Large intestine (tissue), 1 donor: Measurements from ENCODE around the gene TCEAL9. TPM values are rescaled to one million over a fixed set of nuclear protein-coding genes. Genes with fewer than 3 reads are reported as not detected.

ENCODE experiments used
- polyA plus RNA-seq: library from polyadenylated mRNA; unstranded; fragments of 120-200 nt; gene quantifications from one replicate; pipeline ENCODE4 v1.2.1, GENCODE V29; 2013

The TCEAL9 gene
- polyA plus RNA-seq, 1 donor = 135 TPM

Other genes starting within 250 kb of the TCEAL9 start
- gene BEX4, start 141.4 kb upstream of the TCEAL9 start, polyA plus RNA-seq = 94.7 TPM
- gene TCEAL8, start 101.4 kb upstream of the TCEAL9 start, polyA plus RNA-seq = 114 TPM
- gene TCEAL5, start 79.8 kb upstream of the TCEAL9 start, polyA plus RNA-seq = 6.2 TPM
- gene BEX2, start 45.5 kb upstream of the TCEAL9 start, polyA plus RNA-seq = 55.9 TPM
- 27.3 TPM for gene TCEAL7, start 26.3 kb upstream of the TCEAL9 start, polyA plus RNA-seq
- gene BEX3, start 20.0 kb downstream of the TCEAL9 start, polyA plus RNA-seq = 191 TPM
- 1.8 TPM for gene RAB40A, start 163.0 kb downstream of the TCEAL9 start, polyA plus RNA-seq
- gene TCEAL4, start 229.0 kb downstream of the TCEAL9 start, polyA plus RNA-seq = 102 TPM